Peyer's patch (tissue), 4 donors: ENCODE data around the gene ZNF444. TPM values are rescaled to one million over a fixed set of nuclear protein-coding genes. Genes with fewer than 3 reads are reported as not detected.
"Not testable (repeated sequence)": the region's sequence is repeated elsewhere in the genome, so short reads cannot be mapped to it uniquely, and the experiment has no call there.

Source experiments
- DNase-seq, 3 donors: peaks; one replicate each; pipeline ENCODE4 v3.0.0-alpha.2; 2017 to 2019
- H3K27ac ChIP-seq, 4 donors: fragments of 200-600 bp; sonication (generic); one replicate each; pipeline ENCODE4 v1.5.1; 2016 to 2019
- H3K27me3 ChIP-seq, 2 donors: fragments of 200-600 bp; sonication (generic); one replicate each; pipeline ENCODE4 v1.5.1; 2019
- H3K36me3 ChIP-seq, 3 donors: fragments of 200-600 bp; sonication (generic); one replicate each; pipeline ENCODE4 v1.5.1; 2016 to 2019
- H3K4me1 ChIP-seq, 4 donors: fragments of 200-600 bp; sonication (generic); one replicate each; pipeline ENCODE4 v1.5.1; 2016 to 2019
- H3K4me3 ChIP-seq, 4 donors: fragments of 200-600 bp; sonication (generic); 1 replicate in 3 of 4; 2 replicates in 1 of 4; pipeline ENCODE4 v1.5.1; 2016 to 2019; ENCODE audit warnings: mild to moderate bottlenecking in 1 of 4
- H3K9me3 ChIP-seq, 4 donors: fragments of 200-600 bp; sonication (generic); one replicate each; pipeline ENCODE4 v1.5.1; 2016 to 2019; ENCODE audit warnings: mild to moderate bottlenecking in 1 of 4
- POLR2A ChIP-seq, 2 donors: fragments of 450-650 bp; IDR thresholded peaks; one replicate each; pipeline ENCODE4 v1.5.1; 2017; ENCODE audit warnings: antibody characterized with exemption in 2 of 2, mild to moderate bottlenecking in 2 of 2, moderate library complexity in 2 of 2
- total RNA-seq, 4 donors: library from RNA; depleted of rRNA; stranded (reverse); fragments of >200 nt; gene quantifications; one replicate each; pipeline ENCODE4 v1.1.0, GENCODE V29; 2016
- TF ChIP-seq, protein P1 (sequence below), 6 experiments: fragments of 450-650 bp in 4 of 6; fragments of 200-600 bp in 2 of 6; sonication (generic) in 1 of 6; IDR thresholded peaks; one replicate each; pipeline ENCODE4 v1.5.1; 2017 to 2019; ENCODE audit warnings: antibody characterized with exemption in 6 of 6, mild to moderate bottlenecking in 3 of 6, moderate library complexity in 1 of 6

The ZNF444 gene
- total RNA-seq, 4 donors from 2014 or later, result 22.1 to 49.9 (median 33.2) TPM

DNA sequence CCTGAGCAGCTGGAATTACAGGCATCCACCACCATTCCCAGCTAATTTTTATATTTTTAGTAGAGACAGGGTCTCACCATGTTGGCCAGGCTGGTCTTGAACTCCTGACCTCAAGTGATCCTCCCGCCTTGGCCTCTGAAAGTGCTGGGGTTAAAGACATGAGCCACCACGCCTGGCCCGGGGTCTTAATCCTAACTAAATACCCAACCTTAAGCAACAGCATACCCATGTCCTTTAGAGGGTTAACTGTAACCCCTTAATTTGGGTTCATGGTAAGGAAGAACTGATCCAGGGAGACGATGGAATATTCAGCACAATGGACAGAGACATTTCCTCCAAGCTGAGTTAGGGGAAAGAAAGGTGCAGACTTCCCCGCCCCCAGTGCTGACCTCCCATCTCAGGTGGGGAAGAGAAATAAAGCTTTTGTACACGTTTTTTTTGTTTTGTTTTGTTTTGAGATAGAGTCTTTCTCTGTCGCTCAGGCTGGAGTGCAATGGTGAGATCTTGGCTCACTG, 26.0 kb downstream of the ZNF444 start:
- no peaks in the 10 kb centered on the region for H3K36me3 ChIP-seq
- DNase-seq, result no peak
- no peak for TF ChIP-seq POLR2A (IDR thresholded peaks at IDR 0.05)
- TF ChIP-seq, protein P1, sequence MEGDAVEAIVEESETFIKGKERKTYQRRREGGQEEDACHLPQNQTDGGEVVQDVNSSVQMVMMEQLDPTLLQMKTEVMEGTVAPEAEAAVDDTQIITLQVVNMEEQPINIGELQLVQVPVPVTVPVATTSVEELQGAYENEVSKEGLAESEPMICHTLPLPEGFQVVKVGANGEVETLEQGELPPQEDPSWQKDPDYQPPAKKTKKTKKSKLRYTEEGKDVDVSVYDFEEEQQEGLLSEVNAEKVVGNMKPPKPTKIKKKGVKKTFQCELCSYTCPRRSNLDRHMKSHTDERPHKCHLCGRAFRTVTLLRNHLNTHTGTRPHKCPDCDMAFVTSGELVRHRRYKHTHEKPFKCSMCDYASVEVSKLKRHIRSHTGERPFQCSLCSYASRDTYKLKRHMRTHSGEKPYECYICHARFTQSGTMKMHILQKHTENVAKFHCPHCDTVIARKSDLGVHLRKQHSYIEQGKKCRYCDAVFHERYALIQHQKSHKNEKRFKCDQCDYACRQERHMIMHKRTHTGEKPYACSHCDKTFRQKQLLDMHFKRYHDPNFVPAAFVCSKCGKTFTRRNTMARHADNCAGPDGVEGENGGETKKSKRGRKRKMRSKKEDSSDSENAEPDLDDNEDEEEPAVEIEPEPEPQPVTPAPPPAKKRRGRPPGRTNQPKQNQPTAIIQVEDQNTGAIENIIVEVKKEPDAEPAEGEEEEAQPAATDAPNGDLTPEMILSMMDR (IDR thresholded peaks at IDR 0.05), result no peak
- H3K9me3 ChIP-seq, result no peaks in the 10 kb centered on the region
- no peaks in the 10 kb centered on the region for H3K27me3 ChIP-seq
- no peak overlapping the region for H3K27ac ChIP-seq
- H3K4me1 ChIP-seq, result no peaks in the 10 kb centered on the region
- no peak overlapping the region for H3K4me3 ChIP-seq

DNA sequence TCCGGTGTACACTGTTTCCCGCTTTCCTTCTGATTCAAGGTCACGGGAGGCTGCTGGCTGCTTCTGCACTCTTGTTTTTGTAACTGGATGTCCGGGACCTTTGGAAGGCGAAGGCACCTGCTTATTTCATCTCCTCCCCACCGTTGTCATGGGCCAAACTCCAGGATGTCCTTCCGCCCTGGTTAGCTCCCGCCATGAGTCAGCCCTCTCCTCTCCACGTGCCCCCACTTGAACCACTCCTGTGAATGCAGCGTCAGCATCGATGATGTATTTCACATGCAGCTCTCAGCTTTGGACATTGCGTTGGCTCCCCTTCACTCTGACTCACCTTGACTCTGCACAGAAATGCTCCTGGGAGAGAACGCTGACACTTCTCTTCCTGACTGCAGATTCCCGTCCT, 29.2 kb downstream of the ZNF444 start:
- no peak overlapping the region for H3K27ac ChIP-seq
- H3K27me3 ChIP-seq, result no peaks in the 10 kb centered on the region
- TF ChIP-seq POLR2A (IDR thresholded peaks at IDR 0.05), result no peak
- TF ChIP-seq, protein P1 (IDR thresholded peaks at IDR 0.05), result no peak
- H3K9me3 ChIP-seq, result no peaks in the 10 kb centered on the region
- no peaks in the 10 kb centered on the region for H3K36me3 ChIP-seq
- DNase-seq, result peak in 2 of 3 donors; percentile 63 to 80
- H3K4me1 ChIP-seq, result no peaks in the 10 kb centered on the region
- H3K4me3 ChIP-seq, result no peak overlapping the region

DNA sequence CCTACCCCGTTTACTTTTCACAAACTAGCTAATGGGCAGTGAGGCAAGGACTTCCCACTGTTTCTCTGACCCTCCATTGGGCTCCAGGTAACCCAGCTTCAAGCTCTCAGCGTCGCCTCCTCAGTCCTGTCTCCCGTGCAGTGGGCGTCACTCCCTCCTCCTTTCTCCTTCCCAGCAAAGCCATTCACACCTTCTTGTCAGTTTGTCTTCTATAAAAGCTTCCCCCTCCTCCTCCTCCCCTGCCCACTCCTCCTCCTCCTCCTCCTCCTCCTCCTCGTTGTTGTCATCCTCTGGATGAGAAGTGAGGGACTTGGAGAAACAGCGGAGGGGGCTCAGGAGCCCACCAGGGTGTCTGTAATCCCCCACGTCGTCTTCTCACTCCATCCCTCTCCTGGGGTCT, 33.0 kb downstream of the ZNF444 start:
- Histone ChIP-seq H3K9me3 (no peaks in the 10 kb centered on the region), H3K4me3 (no peak overlapping the region), H3K36me3 (no peaks in the 10 kb centered on the region), H3K4me1 (no peaks in the 10 kb centered on the region), H3K27ac (no peak overlapping the region), H3K27me3 (no peaks in the 10 kb centered on the region)
- no peak for DNase-seq
- no peak for TF ChIP-seq POLR2A (IDR thresholded peaks at IDR 0.05)
- TF ChIP-seq, protein P1 (IDR thresholded peaks at IDR 0.05), result no peak

DNA sequence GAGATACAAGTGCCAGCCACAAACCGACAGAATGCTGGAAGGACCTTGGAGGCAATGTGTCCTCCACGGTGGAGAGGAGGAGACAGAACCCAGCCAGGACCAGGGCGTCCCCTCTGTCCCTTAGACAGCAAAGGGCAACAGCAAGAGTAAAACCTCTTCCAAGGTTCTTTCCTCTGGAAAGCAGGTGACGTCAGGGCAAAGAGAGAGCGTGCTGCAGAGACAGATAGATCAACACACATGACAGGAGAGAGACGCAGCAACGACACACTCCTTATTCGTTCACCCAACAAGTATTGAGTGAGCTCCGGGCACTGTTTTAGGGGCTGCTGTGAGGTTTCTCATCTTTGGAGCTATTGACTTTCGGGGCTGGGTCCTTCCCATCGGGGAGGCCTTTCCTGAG, 33.5 kb downstream of the ZNF444 start:
- Histone ChIP-seq H3K4me3 (no peak overlapping the region), H3K4me1 (no peaks in the 10 kb centered on the region), H3K9me3 (no peaks in the 10 kb centered on the region), H3K27ac (no peak overlapping the region), H3K36me3 (no peaks in the 10 kb centered on the region), H3K27me3 (no peaks in the 10 kb centered on the region)
- no peak for DNase-seq
- TF ChIP-seq, protein P1 (IDR thresholded peaks at IDR 0.05), result no peak
- no peak for TF ChIP-seq POLR2A (IDR thresholded peaks at IDR 0.05)

DNA sequence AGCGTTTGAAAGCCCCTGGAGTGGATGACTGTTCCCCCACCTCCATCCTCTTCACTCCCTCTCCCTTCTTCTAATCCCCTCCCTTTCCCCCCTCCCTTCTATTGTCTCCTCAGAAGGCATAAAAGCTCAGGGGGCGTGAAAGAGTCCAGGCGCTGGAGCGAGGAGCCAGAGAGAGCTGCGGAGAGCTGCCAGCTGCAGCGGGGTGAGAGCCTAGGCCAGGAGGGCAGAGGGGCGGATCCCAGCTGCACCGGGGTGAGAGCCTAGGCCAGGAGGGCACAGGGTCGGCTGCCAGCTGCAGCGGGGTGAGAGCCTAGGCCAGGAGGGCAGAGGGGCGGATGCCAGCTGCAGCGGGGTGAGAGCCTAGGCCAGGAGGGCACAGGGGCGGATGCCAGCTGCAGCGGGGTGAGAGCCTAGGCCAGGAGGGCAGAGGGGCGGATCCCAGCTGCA, 34.8 kb downstream of the ZNF444 start, which contains the start of gene GALP:
Gene GALP, plus strand, starts transcription at position 148 of the 447 bp plus-strand sequence. CDS start 1,101 bp downstream, outside the sequence.
- DNase-seq, H3K4me3 ChIP-seq, H3K9me3 ChIP-seq: not testable (repeated sequence)

DNA sequence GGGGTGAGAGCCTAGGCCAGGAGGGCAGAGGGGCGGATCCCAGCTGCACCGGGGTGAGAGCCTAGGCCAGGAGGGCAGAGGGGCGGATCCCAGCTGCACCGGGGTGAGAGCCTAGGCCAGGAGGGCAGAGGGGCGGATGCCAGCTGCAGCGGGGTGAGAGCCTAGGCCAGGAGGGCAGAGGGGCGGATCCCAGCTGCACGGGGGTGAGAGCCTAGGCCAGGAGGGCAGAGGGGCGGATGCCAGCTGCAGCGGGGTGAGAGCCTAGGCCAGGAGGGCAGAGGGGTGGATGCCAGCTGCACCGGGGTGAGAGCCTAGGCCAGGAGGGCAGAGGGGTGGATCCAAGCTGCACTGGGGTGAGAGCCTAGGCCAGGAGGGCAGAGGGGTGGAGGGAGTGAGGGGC, 35.2 kb downstream of the ZNF444 start:
- H3K27ac ChIP-seq, H3K4me1 ChIP-seq, H3K36me3 ChIP-seq, H3K9me3 ChIP-seq, H3K4me3 ChIP-seq, H3K27me3 ChIP-seq, DNase-seq: not testable (repeated sequence)

More for the DNA sequence above, 34.8 kb downstream of the ZNF444 start, which contains the start of gene GALP:
- H3K27me3 ChIP-seq, H3K4me1 ChIP-seq, H3K27ac ChIP-seq, H3K36me3 ChIP-seq: not testable (repeated sequence)

DNA sequence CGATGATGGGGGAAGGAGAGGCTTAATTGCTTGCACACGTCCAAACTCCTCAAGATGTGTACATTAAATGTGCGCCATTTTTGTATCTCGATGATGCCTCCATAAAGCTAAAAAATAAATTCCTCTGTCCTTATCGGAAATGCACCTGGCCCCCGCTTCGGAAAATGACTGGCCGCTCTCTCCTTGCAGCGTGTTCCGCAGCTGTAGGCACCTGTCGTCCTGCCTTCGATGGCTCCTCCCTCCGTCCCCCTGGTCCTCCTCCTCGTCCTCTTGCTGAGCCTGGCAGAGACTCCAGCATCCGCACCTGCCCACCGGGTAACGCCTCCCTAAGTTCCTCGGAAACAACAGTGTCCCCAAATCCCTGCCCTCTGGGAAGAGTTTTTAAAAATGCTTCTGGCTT, 35.8 kb downstream of the ZNF444 start:
- TF ChIP-seq POLR2A (IDR thresholded peaks at IDR 0.05), result no peak
- TF ChIP-seq, protein P1 (IDR thresholded peaks at IDR 0.05), result no peak
- Histone ChIP-seq H3K4me1 (no peaks in the 10 kb centered on the region), H3K27me3 (no peaks in the 10 kb centered on the region), H3K36me3 (no peaks in the 10 kb centered on the region), H3K4me3 (no peak overlapping the region), H3K27ac (no peak overlapping the region), H3K9me3 (no peaks in the 10 kb centered on the region)
- DNase-seq, result no peak
